ENCODE results near the gene JMJD8.

- TF ChIP-seq CTCF (conservative IDR thresholded peaks at IDR 0.05; ENCODE audit: low read depth, low read length) (no peak), EZH2phosphoT487 (IDR thresholded peaks at IDR 0.05; ENCODE audit: borderline replicate concordance, low read length) (no peak), EZH2 (IDR thresholded peaks at IDR 0.05; ENCODE audit: low read length, unreplicated experiment) (no peak)
These were observed 7.6 kb downstream of the JMJD8 start for GRCh38 chr16:676565-676902.

Data from PC-3 (cell line).